PC-9 (cell line): ENCODE data around the gene NTS. TPM values are rescaled to one million over a fixed set of nuclear protein-coding genes. Genes with fewer than 3 reads are reported as not detected.

Source experiments
- BruUV-seq: library from RNA; stranded (reverse); fragments of 400-500 nt; replicated peaks from 2 replicates; lab custom pipeline; 2021; lab: Mats Ljungman, UMichigan
- CTCF ChIA-PET: fragments of 300-600 bp; sonication (Branson Sonifier 250); formaldehyde crosslinking; loops from one replicate; lab custom pipeline; 2022; ENCODE audit warnings: antibody characterized with exemption; lab: Charles Lee
- POLR2A ChIA-PET: fragments of 300-600 bp; sonication (Branson Sonifier 250); formaldehyde crosslinking; loops from one replicate; lab custom pipeline; 2022; ENCODE audit warnings: antibody characterized with exemption; ENCODE audit not compliant: unreplicated experiment; lab: Charles Lee
- DNase-seq, 2 experiments: peaks; one replicate each; pipeline versions ENCODE4 v3.0.0 to v3.0.0-alpha.2; 2015 to 2022; ENCODE audit warnings: mixed read lengths in 1 of 2
- H2AFZ ChIP-seq: fragments of 200-600 bp; sonication (generic); 2 replicates; pipeline ENCODE4 v1.8.1; 2017; ENCODE audit warnings: antibody characterized with exemption
- H3F3A ChIP-seq: fragments of 200-600 bp; sonication (generic); 2 replicates; pipeline ENCODE4 v1.8.1; 2017; ENCODE audit warnings: antibody characterized with exemption, mild to moderate bottlenecking, low read depth; ENCODE audit not compliant: insufficient read depth
- H3K27ac ChIP-seq: fragments of 200-600 bp; sonication (generic); 2 replicates; pipeline ENCODE4 v1.6.1; 2016; ENCODE audit warnings: mixed run types
- H3K27me3 ChIP-seq: fragments of 200-600 bp; sonication (generic); 2 replicates; pipeline ENCODE4 v1.6.1; 2016; ENCODE audit warnings: low read depth, mixed run types; ENCODE audit not compliant: insufficient read depth
- H3K36me3 ChIP-seq: fragments of 200-600 bp; sonication (generic); 2 replicates; pipeline ENCODE4 v1.6.1; 2016; ENCODE audit warnings: low read depth, mixed run types
- H3K4me1 ChIP-seq: fragments of 200-600 bp; sonication (generic); replicated peaks from 2 replicates; pipeline ENCODE4 v1.6.1; 2016; ENCODE audit warnings: mixed run types; ENCODE audit not compliant: insufficient read depth
- H3K4me2 ChIP-seq: fragments of 200-600 bp; sonication (generic); 2 replicates; pipeline ENCODE4 v1.6.1; 2017; ENCODE audit warnings: mixed run types
- H3K4me3 ChIP-seq: fragments of 200-600 bp; sonication (generic); 2 replicates; pipeline ENCODE4 v1.6.1; 2016; ENCODE audit warnings: mixed run types
- H3K79me2 ChIP-seq: fragments of 200-600 bp; sonication (generic); 2 replicates; pipeline ENCODE4 v1.6.1; 2017; ENCODE audit warnings: low read depth, mixed run types
- H3K9me2 ChIP-seq: fragments of 200-600 bp; sonication (generic); 2 replicates; pipeline ENCODE4 v1.8.1; 2017; ENCODE audit warnings: mild to moderate bottlenecking; ENCODE audit not compliant: insufficient read depth
- H3K9me3 ChIP-seq: fragments of 200-600 bp; sonication (generic); 2 replicates; pipeline ENCODE4 v1.8.1; 2016; ENCODE audit warnings: low read depth; ENCODE audit not compliant: insufficient read depth
- H4K20me1 ChIP-seq: fragments of 200-600 bp; sonication (generic); 2 replicates; pipeline ENCODE4 v1.8.1; 2017; ENCODE audit not compliant: insufficient read depth
- EZH2 ChIP-seq: fragments of 200-600 bp; sonication (generic); IDR thresholded peaks from 2 replicates; pipeline ENCODE4 v1.8.0; 2017; ENCODE audit warnings: antibody characterized with exemption, low read depth
- intact Hi-C: fragments of 100-400 bp; cut with micrococcal nuclease; formaldehyde crosslinking; loops from one replicate; pipeline ENCODE4 v1.10.0; 2022; ENCODE audit not compliant: unreplicated experiment
- total RNA-seq: library from RNA; stranded (reverse); gene quantifications from 2 replicates; pipeline ENCODE4 v1.2.3, GENCODE V29; 2021
- TF ChIP-seq, protein P1 (sequence below): fragments of 200-600 bp; sonication (generic); conservative IDR thresholded peaks from 2 replicates; pipeline ENCODE4 v1.6.1; 2017; ENCODE audit warnings: mixed run types, antibody characterized with exemption, mild to moderate bottlenecking, moderate library complexity

The NTS gene
- total RNA-seq, 1 experiment from 2014 or later, result not detected

DNA sequence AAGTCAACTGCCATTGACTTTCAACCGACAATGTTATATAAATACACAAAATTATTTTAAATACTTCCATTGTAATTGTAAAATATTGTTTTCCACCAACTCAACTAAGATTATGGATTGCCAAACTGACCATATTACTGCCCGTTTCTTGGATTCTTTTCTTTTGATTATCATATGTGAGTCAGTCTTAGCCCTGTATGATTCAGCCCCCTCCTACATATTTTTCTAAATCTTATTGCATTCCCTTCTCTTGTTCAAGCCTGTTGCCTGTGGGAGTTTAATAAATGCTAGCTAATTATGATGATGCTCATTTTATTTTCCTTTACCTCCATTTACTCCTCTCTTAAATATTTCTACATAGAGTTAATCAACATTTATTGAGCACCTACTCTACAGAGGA lies 44.7 kb upstream of the NTS start:
- no peaks in the 10 kb centered on the region for H3F3A ChIP-seq
- no peaks in the 10 kb centered on the region; the same call in 1 of the 2 replicates for H3K9me3 ChIP-seq
- no peaks in the 10 kb centered on the region for H3K36me3 ChIP-seq
- H3K4me3 ChIP-seq, result no peak overlapping the region
- BruUV-seq, result no TSS peak
- H3K79me2 ChIP-seq, result no peaks in the 10 kb centered on the region
- POLR2A ChIA-PET, result no interaction called here
- intact Hi-C loops, result no loop called here
- no peak for DNase-seq
- no peak overlapping the region for H3K4me2 ChIP-seq
- H3K4me1 ChIP-seq, result no peaks in the 10 kb centered on the region
- H3K9me2 ChIP-seq, result no peaks in the 10 kb centered on the region
- TF ChIP-seq, protein P1, sequence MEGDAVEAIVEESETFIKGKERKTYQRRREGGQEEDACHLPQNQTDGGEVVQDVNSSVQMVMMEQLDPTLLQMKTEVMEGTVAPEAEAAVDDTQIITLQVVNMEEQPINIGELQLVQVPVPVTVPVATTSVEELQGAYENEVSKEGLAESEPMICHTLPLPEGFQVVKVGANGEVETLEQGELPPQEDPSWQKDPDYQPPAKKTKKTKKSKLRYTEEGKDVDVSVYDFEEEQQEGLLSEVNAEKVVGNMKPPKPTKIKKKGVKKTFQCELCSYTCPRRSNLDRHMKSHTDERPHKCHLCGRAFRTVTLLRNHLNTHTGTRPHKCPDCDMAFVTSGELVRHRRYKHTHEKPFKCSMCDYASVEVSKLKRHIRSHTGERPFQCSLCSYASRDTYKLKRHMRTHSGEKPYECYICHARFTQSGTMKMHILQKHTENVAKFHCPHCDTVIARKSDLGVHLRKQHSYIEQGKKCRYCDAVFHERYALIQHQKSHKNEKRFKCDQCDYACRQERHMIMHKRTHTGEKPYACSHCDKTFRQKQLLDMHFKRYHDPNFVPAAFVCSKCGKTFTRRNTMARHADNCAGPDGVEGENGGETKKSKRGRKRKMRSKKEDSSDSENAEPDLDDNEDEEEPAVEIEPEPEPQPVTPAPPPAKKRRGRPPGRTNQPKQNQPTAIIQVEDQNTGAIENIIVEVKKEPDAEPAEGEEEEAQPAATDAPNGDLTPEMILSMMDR, result no peak
- no peak for TF ChIP-seq EZH2
- no peak overlapping the region for H2AFZ ChIP-seq
- no peak overlapping the region for H3K27ac ChIP-seq
- no peaks in the 10 kb centered on the region for H4K20me1 ChIP-seq
- no peaks in the 10 kb centered on the region for H3K27me3 ChIP-seq
- CTCF ChIA-PET, result no interaction called here

DNA sequence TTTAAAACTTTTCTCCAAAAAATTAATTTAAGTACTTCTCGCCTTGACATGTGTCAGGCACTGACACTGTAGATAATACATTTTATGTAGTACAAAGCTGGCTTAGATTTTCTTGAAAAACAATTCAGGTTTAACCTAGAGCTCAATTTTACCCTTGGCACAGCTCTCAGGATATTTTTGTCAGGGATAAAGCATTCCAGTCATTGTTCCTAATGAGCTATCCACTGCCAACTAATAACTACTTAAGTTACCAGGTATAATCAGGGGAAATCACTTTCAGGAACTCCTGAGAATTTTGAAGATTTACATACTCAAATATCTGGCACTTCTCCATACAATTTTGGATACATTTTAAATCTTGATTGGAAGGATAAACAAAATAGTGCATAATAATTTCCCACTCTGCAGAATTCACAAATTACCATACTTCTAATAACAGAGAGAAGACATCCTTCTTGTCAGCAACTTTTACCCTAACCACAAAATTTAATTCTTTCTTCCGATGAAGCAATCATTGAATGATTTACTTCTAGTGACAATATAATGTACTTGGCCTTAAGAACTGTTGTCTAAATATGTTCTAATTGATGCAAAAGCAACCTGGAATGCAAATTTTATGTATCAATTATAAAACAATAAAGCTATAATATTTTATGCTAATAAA lies 42.6 kb upstream of the NTS start:
- Histone ChIP-seq H3K27ac (no peak overlapping the region), H3K36me3 (no peaks in the 10 kb centered on the region), H3F3A (no peaks in the 10 kb centered on the region), H2AFZ (no peak overlapping the region), H3K4me3 (no peak overlapping the region), H3K79me2 (no peaks in the 10 kb centered on the region), H4K20me1 (no peaks in the 10 kb centered on the region), H3K9me3 (no peaks in the 10 kb centered on the region; the same call in 1 of the 2 replicates), H3K4me1 (no peaks in the 10 kb centered on the region), H3K27me3 (no peaks in the 10 kb centered on the region), H3K9me2 (no peaks in the 10 kb centered on the region), H3K4me2 (no peak overlapping the region)
- ChIA-PET CTCF (no interaction called here), POLR2A (no interaction called here)
- TF ChIP-seq EZH2, result no peak
- TF ChIP-seq, protein P1, result no peak
- no peak for DNase-seq
- intact Hi-C loops, result no loop called here
- no TSS peak for BruUV-seq

DNA sequence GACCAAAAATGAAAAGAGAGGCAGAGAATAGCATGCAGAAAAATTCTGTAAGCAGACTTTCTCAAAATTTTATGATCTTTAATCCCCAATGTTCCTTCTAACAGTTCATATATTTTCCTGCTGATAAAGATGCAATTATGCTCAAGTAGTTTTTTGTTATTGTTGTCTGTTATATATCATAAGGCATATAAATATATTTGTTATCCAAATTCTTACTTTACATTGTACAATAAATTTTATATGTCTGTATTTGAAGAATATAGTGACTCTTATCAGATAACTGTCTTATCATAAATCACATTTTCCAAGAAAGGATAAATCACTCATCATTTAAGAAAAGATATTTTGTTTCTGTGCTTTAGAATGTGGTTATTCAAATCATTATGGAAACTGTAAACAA lies 40.5 kb upstream of the NTS start:
- H3K27ac ChIP-seq, result no peak overlapping the region
- POLR2A ChIA-PET, result no interaction called here
- no peaks in the 10 kb centered on the region for H3K79me2 ChIP-seq
- CTCF ChIA-PET, result no interaction called here
- H3K4me3 ChIP-seq, result no peak overlapping the region
- no peaks in the 10 kb centered on the region for H3F3A ChIP-seq
- no peaks in the 10 kb centered on the region for H3K9me2 ChIP-seq
- TF ChIP-seq EZH2, result no peak
- TF ChIP-seq, protein P1, result no peak
- no TSS peak for BruUV-seq
- no peaks in the 10 kb centered on the region for H3K36me3 ChIP-seq
- intact Hi-C loops, result no loop called here
- H4K20me1 ChIP-seq, result no peaks in the 10 kb centered on the region
- H2AFZ ChIP-seq, result no peak overlapping the region
- H3K9me3 ChIP-seq, result no peaks in the 10 kb centered on the region; the same call in 1 of the 2 replicates
- H3K4me1 ChIP-seq, result no peaks in the 10 kb centered on the region
- H3K27me3 ChIP-seq, result no peaks in the 10 kb centered on the region
- DNase-seq, result no peak
- no peak overlapping the region for H3K4me2 ChIP-seq
